ENCODE data around the gene ASCL2.

DNA sequence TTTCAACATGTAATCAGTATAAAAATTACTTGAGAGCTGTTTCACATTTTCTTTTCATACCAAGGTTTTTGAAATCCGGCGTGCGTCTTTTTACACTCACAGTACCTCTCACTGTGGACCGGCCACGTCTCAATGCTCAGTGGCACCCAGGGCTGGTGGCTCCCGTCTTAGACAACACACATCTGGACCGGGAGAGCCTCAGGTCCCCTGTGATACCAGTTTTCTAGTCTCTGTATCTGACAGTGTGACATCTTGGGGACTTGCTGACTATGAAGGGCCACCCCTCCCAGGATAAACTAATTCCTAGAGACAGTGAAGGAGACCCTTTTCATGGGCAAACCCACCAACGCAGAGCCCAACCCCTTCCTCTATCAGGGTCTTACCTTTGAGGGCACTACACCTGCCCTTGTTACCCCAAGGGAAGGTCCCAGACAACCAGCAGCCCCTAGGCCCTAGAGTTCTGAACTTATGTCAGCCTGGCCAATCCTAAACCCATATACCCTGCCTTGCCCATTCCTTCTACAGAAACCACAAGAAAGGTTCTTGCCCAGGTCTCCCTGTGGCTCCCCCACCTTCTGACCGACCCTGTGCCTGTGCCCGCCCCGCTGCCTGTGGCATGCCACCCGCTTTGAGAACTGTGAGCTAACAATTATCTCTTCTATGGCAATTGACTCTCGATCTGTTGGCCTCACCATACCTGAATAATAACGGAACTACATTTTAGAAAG, 6.1 kb upstream of the ASCL2 start:
- TF ChIP-seq, protein P1, sequence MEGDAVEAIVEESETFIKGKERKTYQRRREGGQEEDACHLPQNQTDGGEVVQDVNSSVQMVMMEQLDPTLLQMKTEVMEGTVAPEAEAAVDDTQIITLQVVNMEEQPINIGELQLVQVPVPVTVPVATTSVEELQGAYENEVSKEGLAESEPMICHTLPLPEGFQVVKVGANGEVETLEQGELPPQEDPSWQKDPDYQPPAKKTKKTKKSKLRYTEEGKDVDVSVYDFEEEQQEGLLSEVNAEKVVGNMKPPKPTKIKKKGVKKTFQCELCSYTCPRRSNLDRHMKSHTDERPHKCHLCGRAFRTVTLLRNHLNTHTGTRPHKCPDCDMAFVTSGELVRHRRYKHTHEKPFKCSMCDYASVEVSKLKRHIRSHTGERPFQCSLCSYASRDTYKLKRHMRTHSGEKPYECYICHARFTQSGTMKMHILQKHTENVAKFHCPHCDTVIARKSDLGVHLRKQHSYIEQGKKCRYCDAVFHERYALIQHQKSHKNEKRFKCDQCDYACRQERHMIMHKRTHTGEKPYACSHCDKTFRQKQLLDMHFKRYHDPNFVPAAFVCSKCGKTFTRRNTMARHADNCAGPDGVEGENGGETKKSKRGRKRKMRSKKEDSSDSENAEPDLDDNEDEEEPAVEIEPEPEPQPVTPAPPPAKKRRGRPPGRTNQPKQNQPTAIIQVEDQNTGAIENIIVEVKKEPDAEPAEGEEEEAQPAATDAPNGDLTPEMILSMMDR (IDR thresholded peaks at IDR 0.05 in 4 of 5, conservative IDR thresholded peaks at IDR 0.05 in 1 of 5), result no peak
- TF ChIP-seq POLR2A (IDR thresholded peaks at IDR 0.05), result no peak

Data from gastrocnemius medialis (tissue), 4 donors.